Cardiac fibroblast (primary cell): ENCODE data around the gene DPF3.
A peak's percentile ranks its signal among the peaks of the same experiment; 100 is the strongest.

Experiments
- DNase-seq, 2 donors: peaks; one replicate each; pipeline versions ENCODE4 v3.0.0 to v3.0.0-alpha.2; 2010; ENCODE audit warnings: low read depth in 2 of 2
- H3K4me3 ChIP-seq, 2 donors: replicated peaks in 1 of 2; 1 replicate in 1 of 2; 2 replicates in 1 of 2; pipeline ENCODE4 v1.5.1; 2011; ENCODE audit warnings: low read depth in 2 of 2, low read length in 2 of 2, mild to moderate bottlenecking in 2 of 2, moderate library complexity in 1 of 2
- CTCF ChIP-seq: IDR thresholded peaks from one replicate; pipeline ENCODE4 v1.5.1; 2011; ENCODE audit warnings: low read depth, mild to moderate bottlenecking, low read length, inconsistent platforms

The DPF3 gene

DNA sequence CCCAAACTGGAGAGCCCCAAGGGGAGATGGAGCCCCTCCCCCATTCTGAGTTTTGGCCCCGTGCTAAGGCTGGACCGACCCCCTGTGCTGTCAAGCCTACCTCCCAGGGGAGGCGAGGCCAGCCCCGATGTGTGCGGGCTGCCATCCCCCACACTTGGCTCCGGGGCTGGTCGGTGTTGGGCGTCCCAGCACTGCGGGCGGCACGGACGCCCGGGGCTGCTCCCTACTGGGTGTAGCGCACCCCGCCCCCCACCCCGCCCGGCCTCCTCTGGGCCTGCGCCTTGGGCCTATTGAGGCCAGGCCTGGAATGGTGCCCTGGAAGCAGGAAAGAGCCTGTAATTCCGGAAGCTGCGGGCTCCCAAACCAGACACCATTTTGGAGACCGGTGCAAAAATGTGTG lies 35.0 kb upstream of the DPF3 start:
- no peak for TF ChIP-seq CTCF
- no peak overlapping the region for H3K4me3 ChIP-seq
- no peak for DNase-seq

- peak; percentile 99 for DNase-seq
- H3K4me3 ChIP-seq = peak within 1 kb of the TSS; percentile 86 to 94
- no peak for TF ChIP-seq CTCF
Observed at GRCh38 chr14:72926292-72927028, 32.6 kb upstream of the DPF3 start, which contains the start of gene DCAF4. TSS of gene DCAF4 (plus strand) at chr14:72926464. CDS start at chr14:72937979, 11,515 bp downstream.

- TF ChIP-seq CTCF = no peak
- DNase-seq = no peak
Observed at GRCh38 chr14:72925815-72926291, 32.0 kb upstream of the DPF3 start.

GRCh38 chr14:72925171-72925759 lies 31.4 kb upstream of the DPF3 start:
- DNase-seq = no peak
- no peak for TF ChIP-seq CTCF
- H3K4me3 ChIP-seq = no peak overlapping the region

More at GRCh38 chr14:72925815-72926291, 32.0 kb upstream of the DPF3 start:
- peak overlapping the region; percentile 50 to 58 for H3K4me3 ChIP-seq

DNA sequence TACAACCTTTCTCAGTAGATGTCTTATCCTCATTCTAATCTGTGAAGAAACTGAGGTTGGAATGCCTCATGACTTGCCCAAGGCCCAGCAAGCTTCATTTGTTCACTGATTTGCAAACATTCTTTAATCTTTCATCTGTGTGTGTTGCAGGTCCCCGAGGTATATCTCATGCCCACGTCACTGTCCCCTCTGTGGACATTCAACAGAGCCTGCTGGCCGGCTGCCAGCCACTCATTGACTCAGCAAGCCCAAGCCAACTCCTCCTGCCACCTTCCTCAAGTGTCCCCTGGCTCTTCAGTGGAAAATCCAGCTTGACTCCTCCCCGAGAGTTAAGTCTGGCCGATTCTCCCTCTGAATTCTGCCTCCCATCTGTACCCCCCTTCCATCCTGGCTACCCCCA lies 30.4 kb upstream of the DPF3 start:
- H3K4me3 ChIP-seq = no peak overlapping the region
- no peak for DNase-seq
- TF ChIP-seq CTCF = no peak

DNA sequence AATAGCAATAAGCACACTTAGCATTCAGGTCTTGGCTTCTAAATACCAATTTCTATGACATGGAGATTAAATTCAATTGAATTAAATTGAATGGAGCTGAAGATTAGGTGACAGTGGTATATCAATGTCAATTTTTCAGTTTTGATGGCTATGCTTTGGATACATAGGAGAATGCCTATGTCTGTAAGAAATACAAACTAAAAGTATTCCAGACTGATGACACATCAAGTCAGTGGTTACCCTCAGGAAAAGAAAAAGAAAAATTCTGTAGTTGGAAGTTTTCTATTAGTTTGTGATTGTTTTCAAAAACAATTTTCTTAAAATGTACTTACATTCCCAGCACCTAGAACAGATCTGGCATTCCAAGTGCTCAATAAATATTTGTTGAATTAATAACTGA lies 27.5 kb upstream of the DPF3 start:
- no peak overlapping the region for H3K4me3 ChIP-seq
- TF ChIP-seq CTCF = no peak
- DNase-seq = no peak
